H9 (cell line): Measurements from ENCODE around the gene MAP2K1. TPM values are rescaled to one million over a fixed set of nuclear protein-coding genes. Genes with fewer than 3 reads are reported as not detected.

ENCODE experiments used
- DNase-seq: peaks from one replicate; pipeline ENCODE4 v3.0.0-alpha.2; 2017
- H2AFZ ChIP-seq: one replicate; pipeline ENCODE4 v1.6.1; 2013; ENCODE audit warnings: mild to moderate bottlenecking, low read length, control low read depth, moderate library complexity
- H2AK5ac ChIP-seq: 2 replicates; pipeline ENCODE4 v1.6.1; 2013; ENCODE audit warnings: low read length, control low read depth, mixed read lengths; ENCODE audit not compliant: insufficient read length
- H2BK120ac ChIP-seq: one replicate; pipeline ENCODE4 v1.6.1; 2013; ENCODE audit warnings: low read depth, mild to moderate bottlenecking, low read length, control low read depth, inconsistent platforms; ENCODE audit not compliant: poor library complexity, severe bottlenecking
- H2BK12ac ChIP-seq: 2 replicates; pipeline ENCODE4 v1.6.1; 2013; ENCODE audit warnings: low read length, control low read depth, mixed read lengths, low read depth; ENCODE audit not compliant: insufficient read length
- H2BK15ac ChIP-seq: 2 replicates; pipeline ENCODE4 v1.6.1; 2013; ENCODE audit warnings: low read depth, low read length, control low read depth
- H2BK20ac ChIP-seq: one replicate; pipeline ENCODE4 v1.6.1; 2013; ENCODE audit warnings: low read depth, mild to moderate bottlenecking, low read length, control low read depth, inconsistent platforms; ENCODE audit not compliant: poor library complexity, severe bottlenecking
- H2BK5ac ChIP-seq: 2 replicates; pipeline ENCODE4 v1.6.1; 2013; ENCODE audit warnings: low read length, control low read depth, mixed read lengths; ENCODE audit not compliant: insufficient read length
- H3K14ac ChIP-seq: 2 replicates; pipeline ENCODE4 v1.6.1; 2013; ENCODE audit warnings: low read length, control low read depth; ENCODE audit not compliant: insufficient read depth
- H3K18ac ChIP-seq: 2 replicates; pipeline ENCODE4 v1.6.1; 2013; ENCODE audit warnings: low read depth, mild to moderate bottlenecking, mixed read lengths, low read length, control low read depth; ENCODE audit not compliant: insufficient read length
- H3K23ac ChIP-seq: 2 replicates; pipeline ENCODE4 v1.6.1; 2013; ENCODE audit warnings: low read length, control low read depth, mixed read lengths, low read depth; ENCODE audit not compliant: insufficient read length
- H3K23me2 ChIP-seq: 2 replicates; pipeline ENCODE4 v1.6.1; 2013; ENCODE audit warnings: low read depth, mild to moderate bottlenecking, mixed read lengths, low read length, control low read depth; ENCODE audit not compliant: insufficient read length, poor library complexity, severe bottlenecking
- H3K27ac ChIP-seq: 2 replicates; pipeline ENCODE4 v1.5.1; 2013; ENCODE audit warnings: low read length, control low read depth, mixed read lengths, low read depth; ENCODE audit not compliant: insufficient read length
- H3K27me3 ChIP-seq: 2 replicates; pipeline ENCODE4 v1.6.1; 2013; ENCODE audit warnings: low read length, control low read depth, inconsistent platforms; ENCODE audit not compliant: insufficient read depth
- H3K4ac ChIP-seq: 2 replicates; pipeline ENCODE4 v1.6.1; 2013; ENCODE audit warnings: low read depth, mild to moderate bottlenecking, control low read depth, inconsistent platforms, low read length, moderate library complexity
- H3K4me1 ChIP-seq: 2 replicates; pipeline ENCODE4 v1.6.1; 2013; ENCODE audit warnings: low read length, control low read depth, inconsistent platforms; ENCODE audit not compliant: insufficient read depth
- H3K4me2 ChIP-seq: 2 replicates; pipeline ENCODE4 v1.6.1; 2013; ENCODE audit warnings: low read length, control low read depth, mixed read lengths; ENCODE audit not compliant: insufficient read length, insufficient read depth
- H3K56ac ChIP-seq: 2 replicates; pipeline ENCODE4 v1.6.1; 2013; ENCODE audit warnings: low read depth, mild to moderate bottlenecking, mixed read lengths, low read length, control low read depth; ENCODE audit not compliant: insufficient read length
- H3K79me1 ChIP-seq: 2 replicates; pipeline ENCODE4 v1.6.1; 2013; ENCODE audit warnings: low read depth, mild to moderate bottlenecking, moderate library complexity, low read length, control low read depth, inconsistent platforms; ENCODE audit not compliant: insufficient read depth, poor library complexity, severe bottlenecking
- H3K79me2 ChIP-seq: 2 replicates; pipeline ENCODE4 v1.6.1; 2013; ENCODE audit warnings: low read length, control low read depth, inconsistent platforms; ENCODE audit not compliant: insufficient read depth
- H3K9ac ChIP-seq: 2 replicates; pipeline ENCODE4 v1.6.1; 2013; ENCODE audit warnings: low read length, control low read depth, mixed read lengths; ENCODE audit not compliant: insufficient read length; ENCODE audit errors: extremely low read depth
- H3K9me3 ChIP-seq: one replicate; pipeline ENCODE4 v1.6.1; 2013; ENCODE audit warnings: low read depth, low read length, inconsistent platforms; ENCODE audit not compliant: control insufficient read depth
- H3T11ph ChIP-seq: one replicate; pipeline ENCODE4 v1.6.1; 2013; ENCODE audit warnings: mild to moderate bottlenecking, low read length, control low read depth, inconsistent platforms
- H4K20me1 ChIP-seq: one replicate; pipeline ENCODE4 v1.6.1; 2013; ENCODE audit not compliant: control insufficient read depth, insufficient read length, insufficient read depth
- H4K5ac ChIP-seq: 2 replicates; pipeline ENCODE4 v1.6.1; 2013; ENCODE audit warnings: low read depth, mild to moderate bottlenecking, mixed read lengths, low read length, control low read depth; ENCODE audit not compliant: insufficient read length
- H4K8ac ChIP-seq: replicated peaks from 2 replicates; pipeline ENCODE4 v1.6.1; 2013; ENCODE audit warnings: low read length, control low read depth, mixed read lengths, low read depth; ENCODE audit not compliant: insufficient read length
- H4K91ac ChIP-seq: 2 replicates; pipeline ENCODE4 v1.6.1; 2013; ENCODE audit warnings: low read depth, mild to moderate bottlenecking, moderate library complexity, mixed read lengths, low read length, control low read depth; ENCODE audit not compliant: insufficient read length
- H3K27ac Mint-ChIP-seq, 3 experiments: 2 replicates in 2 of 3; 3 replicates in 1 of 3; pipeline ENCODE4 v1.8.0; 2020 to 2021; ENCODE audit warnings: mixed read lengths in 3 of 3, mild to moderate bottlenecking in 1 of 3, moderate library complexity in 1 of 3
- H3K27me3 Mint-ChIP-seq: 2 replicates; pipeline ENCODE4 v1.8.0; 2021; ENCODE audit warnings: low read depth, mild to moderate bottlenecking, moderate library complexity, mixed read lengths
- H3K36me3 Mint-ChIP-seq, 3 experiments: 2 replicates in 2 of 3; 3 replicates in 1 of 3; pipeline ENCODE4 v1.8.0; 2020 to 2021; ENCODE audit warnings: low read depth in 3 of 3, mixed read lengths in 3 of 3; ENCODE audit not compliant: insufficient read depth in 1 of 3
- H3K4me1 Mint-ChIP-seq, 2 experiments: 2 replicates each; pipeline ENCODE4 v1.8.0; 2020; ENCODE audit warnings: mixed read lengths in 2 of 2
- H3K4me3 Mint-ChIP-seq, 2 experiments: 2 replicates in 1 of 2; 3 replicates in 1 of 2; pipeline ENCODE4 v1.8.0; 2020 to 2021; ENCODE audit warnings: mild to moderate bottlenecking in 2 of 2, mixed read lengths in 2 of 2, moderate library complexity in 1 of 2
- H3K9me3 Mint-ChIP-seq, 2 experiments: 2 replicates in 1 of 2; 3 replicates in 1 of 2; pipeline ENCODE4 v1.8.0; 2020; ENCODE audit warnings: mild to moderate bottlenecking in 2 of 2, mixed read lengths in 2 of 2, moderate library complexity in 1 of 2
- WGBS: extraction: QIAGEN DNeasy Blood & Tissue Kit; methylation state at CpG from one replicate; pipeline ENCODE4 v1.1.7; 2013; ENCODE audit warnings: missing lambda C conversion rate, low lambda C conversion rate, mixed read lengths; ENCODE audit not compliant: insufficient read length; ENCODE audit errors: extremely low coverage; 5-methylcytosine and 5-hydroxymethylcytosine counted together
- total RNA-seq: library from RNA; stranded (reverse); gene quantifications from 2 replicates; pipeline ENCODE4 v1.2.1, GENCODE V29; 2021
- TF ChIP-seq, protein P1 (sequence below): fragments of 200-600 bp; sonication (generic); conservative IDR thresholded peaks from 3 replicates; pipeline ENCODE4 v1.8.0; 2021; ENCODE audit warnings: antibody characterized with exemption, mild to moderate bottlenecking

Gene MAP2K1
- total RNA-seq, 1 experiment from 2014 or later, result 50.8 TPM

DNA sequence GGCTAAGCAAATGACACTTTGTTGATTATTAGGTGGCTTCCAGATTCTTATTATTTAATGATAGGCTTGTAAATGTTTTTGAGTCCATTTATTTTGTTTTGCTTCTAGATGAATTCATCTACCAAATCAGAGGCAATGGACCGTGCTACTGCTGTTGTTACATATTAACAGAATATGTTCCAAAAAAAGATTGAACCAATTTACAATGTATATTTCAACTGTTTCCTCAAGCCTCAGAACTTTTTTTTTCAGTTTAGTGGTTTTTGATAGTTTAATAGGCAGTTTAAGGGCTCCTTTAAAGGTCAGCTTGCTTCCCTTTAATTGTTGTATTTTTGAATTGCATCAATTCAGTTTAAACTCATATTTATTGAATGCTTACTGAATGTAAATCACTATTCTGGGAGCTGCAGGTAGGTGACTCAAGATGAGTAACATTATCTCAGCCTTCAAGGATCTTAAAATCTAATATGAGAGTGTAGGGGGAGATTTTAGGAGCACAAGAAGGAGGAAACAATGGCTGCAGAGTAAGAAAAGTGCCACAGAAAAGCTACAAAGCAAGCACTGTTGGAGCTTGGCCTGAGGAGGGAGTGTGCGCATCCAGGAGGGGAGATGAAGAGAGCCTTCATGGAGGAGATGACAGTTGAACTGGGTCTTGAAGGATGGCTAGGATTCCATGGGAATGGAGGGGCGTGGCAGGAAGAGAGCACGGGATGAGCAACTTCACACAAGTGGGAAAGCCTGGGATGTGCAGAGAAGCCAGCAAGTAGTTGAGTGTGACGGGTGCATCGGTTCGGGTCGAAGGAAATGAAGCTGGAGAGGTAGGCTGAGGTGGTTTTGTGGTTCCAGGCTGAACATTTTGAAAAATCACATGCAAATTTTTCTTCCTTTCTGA lies 14.7 kb downstream of the MAP2K1 start:
- Histone ChIP-seq H3K27me3 (no peaks in the 10 kb centered on the region), H3K56ac (no peak overlapping the region), H3K79me2 (peaks cover 21% of the 10 kb centered on the region; the same call in 1 of the 2 replicates), H2BK5ac (no peak overlapping the region), H4K8ac (no peak overlapping the region), H3K27ac (no peak overlapping the region), H2BK15ac (no peak overlapping the region), H2BK20ac (no peak overlapping the region), H4K91ac (no peak overlapping the region), H4K20me1 (no peaks in the 10 kb centered on the region), H3K23me2 (no peaks in the 10 kb centered on the region), H2AFZ (no peak overlapping the region), H4K5ac (no peak overlapping the region), H3K23ac (no peak overlapping the region), H3K9me3 (no peaks in the 10 kb centered on the region), H2AK5ac (no peak overlapping the region), H3K4me2 (no peak overlapping the region), H2BK120ac (no peak overlapping the region), H3K18ac (no peak overlapping the region), H3K4me1 (peaks cover 16% of the 10 kb centered on the region; the same call in 1 of the 2 replicates), H2BK12ac (no peak overlapping the region), H3K79me1 (peaks cover 3% of the 10 kb centered on the region), H3K4ac (no peak overlapping the region), H3K9ac (no peak overlapping the region), H3K14ac (no peak overlapping the region), H3T11ph (no peak overlapping the region)
- DNase-seq, result peak; percentile 37
- peak overlapping the region in 1 of 3 experiments; percentile 21; a peak in 4 of 7 replicates for H3K27ac Mint-ChIP-seq
- H3K9me3 Mint-ChIP-seq, result no peaks in the 10 kb centered on the region
- peaks cover 45 to 57% of the 10 kb centered on the region in 2 experiments for H3K4me1 Mint-ChIP-seq
- H3K27me3 Mint-ChIP-seq, result no peaks in the 10 kb centered on the region
- no CpG with 5 or more reads among the region's 8 CpGs for WGBS
- H3K36me3 Mint-ChIP-seq, result peaks cover 12 to 15% (median 15%) of the 10 kb centered on the region in 3 experiments; a peak in 6 of 7 replicates
- TF ChIP-seq, protein P1, sequence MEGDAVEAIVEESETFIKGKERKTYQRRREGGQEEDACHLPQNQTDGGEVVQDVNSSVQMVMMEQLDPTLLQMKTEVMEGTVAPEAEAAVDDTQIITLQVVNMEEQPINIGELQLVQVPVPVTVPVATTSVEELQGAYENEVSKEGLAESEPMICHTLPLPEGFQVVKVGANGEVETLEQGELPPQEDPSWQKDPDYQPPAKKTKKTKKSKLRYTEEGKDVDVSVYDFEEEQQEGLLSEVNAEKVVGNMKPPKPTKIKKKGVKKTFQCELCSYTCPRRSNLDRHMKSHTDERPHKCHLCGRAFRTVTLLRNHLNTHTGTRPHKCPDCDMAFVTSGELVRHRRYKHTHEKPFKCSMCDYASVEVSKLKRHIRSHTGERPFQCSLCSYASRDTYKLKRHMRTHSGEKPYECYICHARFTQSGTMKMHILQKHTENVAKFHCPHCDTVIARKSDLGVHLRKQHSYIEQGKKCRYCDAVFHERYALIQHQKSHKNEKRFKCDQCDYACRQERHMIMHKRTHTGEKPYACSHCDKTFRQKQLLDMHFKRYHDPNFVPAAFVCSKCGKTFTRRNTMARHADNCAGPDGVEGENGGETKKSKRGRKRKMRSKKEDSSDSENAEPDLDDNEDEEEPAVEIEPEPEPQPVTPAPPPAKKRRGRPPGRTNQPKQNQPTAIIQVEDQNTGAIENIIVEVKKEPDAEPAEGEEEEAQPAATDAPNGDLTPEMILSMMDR, result peak; percentile 42; the same call in 2 of the 3 replicates
- H3K4me3 Mint-ChIP-seq, result no peak overlapping the region; a peak in 1 of 5 replicates
